SKM-1 (cell line): ENCODE data around the gene PTPRF.
"Not testable (repeated sequence)": the region's sequence is repeated elsewhere in the genome, so short reads cannot be mapped to it uniquely, and the experiment has no call there.

Experiments used
- DNase-seq: peaks from one replicate; lab custom pipeline; 2025; ENCODE audit not compliant: unreplicated experiment; lab: John Stamatoyannopoulos, UW

PTPRF gene

DNA sequence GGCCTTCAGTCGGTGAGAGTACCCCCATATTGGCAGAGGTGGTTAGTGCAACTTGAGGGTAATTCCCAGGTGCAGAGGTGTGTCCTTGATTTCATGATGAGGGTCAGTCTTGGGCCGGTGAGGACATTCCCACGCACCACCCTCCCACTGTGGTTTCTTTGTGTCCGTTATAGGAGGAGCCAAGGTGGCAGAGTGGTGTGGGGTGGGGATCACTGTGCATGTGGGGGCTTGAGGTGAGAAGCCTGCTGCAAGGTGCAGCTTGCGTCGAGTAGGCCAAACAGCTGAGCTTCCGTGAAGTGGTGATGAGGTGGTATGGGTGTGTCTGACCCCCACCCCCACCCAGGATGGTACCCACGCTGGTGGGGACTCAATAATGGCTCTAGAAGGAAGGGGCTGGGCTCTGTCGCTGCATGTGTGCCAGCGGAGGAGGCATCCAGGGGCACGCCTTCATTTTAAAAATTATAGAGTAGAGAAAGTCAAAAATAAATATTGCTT, 6.2 kb downstream of the PTPRF start:
- no peak for DNase-seq

DNA sequence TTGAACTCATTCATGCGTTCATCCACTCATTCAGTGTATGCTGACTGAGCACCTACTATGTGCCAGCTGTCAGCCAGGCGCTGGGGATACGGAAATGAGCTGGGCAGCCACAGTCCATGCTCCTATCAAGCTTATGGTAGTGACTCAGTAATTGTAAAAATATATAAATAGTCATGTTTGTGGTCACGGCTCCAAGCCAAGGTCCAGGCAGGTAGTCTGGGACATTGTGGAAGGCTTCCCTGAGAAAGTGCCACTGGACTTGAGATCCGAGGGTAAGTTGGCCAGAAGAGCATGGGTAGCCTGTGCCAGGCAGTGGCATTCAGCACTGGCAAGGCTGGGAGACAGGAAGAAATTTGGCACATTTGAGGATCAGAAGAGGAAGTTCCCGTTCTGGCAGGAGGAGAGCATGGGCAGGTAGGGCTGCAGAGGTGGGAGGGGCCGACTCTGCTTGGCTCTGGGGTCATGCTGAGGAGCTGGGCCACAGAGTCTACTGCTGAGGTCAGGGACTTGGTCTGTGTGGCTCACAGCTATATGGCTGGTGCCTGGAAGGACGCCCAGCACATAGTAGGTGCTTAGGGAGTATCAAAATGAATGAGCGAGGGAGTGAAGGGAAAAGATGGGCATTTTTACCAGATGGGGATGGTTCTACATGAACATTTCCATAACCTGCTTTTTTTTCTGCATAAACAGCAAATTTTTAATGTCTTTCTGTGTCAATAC, 6.9 kb downstream of the PTPRF start:
- no peak for DNase-seq

DNA sequence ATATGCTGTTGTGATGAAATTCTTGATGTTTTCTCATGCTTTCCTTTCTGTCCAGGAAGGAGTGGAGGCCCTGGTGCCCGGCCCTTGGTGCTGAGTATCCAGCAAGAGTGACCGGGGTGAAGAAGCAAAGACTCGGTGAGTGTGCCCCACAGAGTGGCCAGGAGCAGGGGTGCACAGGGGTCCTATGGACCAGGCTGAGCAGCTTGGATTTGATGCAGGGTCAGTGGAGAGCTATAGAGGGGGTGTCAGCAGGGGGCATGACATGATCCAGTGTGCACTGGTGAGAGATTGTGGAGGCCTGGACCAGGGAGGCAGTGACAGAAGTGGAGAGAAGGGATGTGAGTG, 7.4 kb downstream of the PTPRF start:
- DNase-seq = no peak

DNA sequence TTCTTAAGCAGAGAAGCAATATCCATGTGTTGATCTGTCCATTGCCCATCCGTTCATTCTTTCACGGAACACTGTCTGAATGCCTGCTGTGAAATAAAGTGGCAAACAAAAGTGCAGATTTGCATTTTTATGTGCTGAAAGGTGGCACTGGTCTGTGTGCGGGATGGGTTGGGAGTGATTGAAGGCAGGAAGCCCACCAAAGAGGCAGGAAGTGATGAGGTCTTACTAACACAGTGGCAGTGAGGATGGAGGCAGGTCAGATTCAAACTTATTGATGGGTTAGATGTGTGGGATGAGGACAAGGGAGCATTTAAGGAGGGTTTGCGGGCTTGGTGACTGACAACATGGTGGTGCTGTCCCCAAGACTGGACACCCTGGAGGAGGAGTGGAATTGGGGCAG, 8.3 kb downstream of the PTPRF start:
- DNase-seq = no peak

DNA sequence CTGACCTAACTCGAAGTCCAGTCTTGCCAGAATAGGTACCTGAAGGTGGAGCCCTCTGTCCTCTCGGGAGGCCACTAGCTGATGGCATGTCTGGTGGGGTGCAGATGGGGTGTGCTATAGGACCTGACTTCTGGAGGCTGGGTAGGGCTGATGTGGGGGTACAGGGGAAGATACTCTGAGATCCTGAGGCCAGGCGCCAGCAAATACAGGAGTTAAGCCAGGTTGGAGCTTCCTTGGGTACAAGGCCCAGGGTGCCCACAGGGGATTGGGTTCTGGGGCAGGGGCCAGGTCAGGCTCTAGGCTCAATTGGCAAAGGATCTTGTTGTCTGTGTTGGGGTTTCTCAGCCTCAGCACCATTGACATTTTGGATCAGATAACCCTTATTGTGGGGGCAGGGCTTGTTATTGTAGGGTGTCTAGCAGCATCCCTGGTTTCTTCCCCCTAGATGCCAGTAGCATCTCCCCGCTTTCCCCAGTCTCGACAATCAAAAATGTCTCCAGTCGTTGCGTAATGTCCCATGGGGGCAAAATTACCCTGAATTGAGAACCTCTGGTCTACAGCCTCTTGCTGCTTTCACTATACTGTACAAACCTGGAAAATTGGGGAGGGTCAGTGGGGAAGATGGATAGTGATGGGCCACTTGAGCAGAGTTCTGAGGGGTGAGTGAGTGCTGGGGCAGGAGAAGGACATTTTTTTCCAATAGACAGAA, 9.2 kb downstream of the PTPRF start:
- no peak for DNase-seq

DNA sequence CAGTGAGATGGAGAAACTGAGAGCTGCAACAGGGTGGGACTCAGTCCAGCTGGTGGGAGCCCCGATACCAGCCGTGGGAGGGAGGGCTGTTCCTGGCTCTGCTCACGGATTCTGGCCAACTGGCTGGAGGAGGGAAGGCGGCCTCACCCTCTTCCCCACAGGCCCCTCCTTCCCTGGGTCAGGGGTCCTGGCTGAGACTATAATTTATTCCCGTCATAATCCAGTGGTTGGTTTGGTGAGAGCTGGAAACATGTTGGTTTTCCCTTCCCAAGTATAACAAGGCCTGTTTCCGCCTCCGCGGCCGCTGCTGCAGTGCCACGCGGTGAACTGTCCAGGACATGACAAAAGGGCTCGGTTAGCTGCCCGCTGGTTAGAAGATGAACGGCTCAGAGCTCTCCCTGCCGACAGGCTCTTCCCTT, 10.0 kb downstream of the PTPRF start:
- no peak for DNase-seq

DNA sequence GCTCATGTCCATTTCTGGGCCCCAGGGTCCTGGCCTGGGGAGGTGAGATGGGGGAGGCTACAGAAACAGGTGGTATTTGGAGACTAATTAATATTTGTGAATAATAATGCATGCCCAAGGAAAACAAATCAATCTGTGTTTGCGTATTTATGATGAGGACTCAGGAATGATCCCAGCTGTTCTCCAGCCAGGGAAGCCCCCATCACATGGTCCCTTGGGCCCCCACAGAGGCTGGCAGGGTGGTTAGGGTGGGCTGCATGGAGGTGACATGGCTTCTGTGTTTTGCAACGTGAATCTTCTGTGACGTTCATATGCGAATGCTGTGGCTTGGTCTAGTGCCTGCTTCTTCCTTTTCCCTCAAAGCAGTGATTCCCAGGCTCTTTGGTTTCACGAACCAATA, 10.5 kb downstream of the PTPRF start:
- no peak for DNase-seq

DNA sequence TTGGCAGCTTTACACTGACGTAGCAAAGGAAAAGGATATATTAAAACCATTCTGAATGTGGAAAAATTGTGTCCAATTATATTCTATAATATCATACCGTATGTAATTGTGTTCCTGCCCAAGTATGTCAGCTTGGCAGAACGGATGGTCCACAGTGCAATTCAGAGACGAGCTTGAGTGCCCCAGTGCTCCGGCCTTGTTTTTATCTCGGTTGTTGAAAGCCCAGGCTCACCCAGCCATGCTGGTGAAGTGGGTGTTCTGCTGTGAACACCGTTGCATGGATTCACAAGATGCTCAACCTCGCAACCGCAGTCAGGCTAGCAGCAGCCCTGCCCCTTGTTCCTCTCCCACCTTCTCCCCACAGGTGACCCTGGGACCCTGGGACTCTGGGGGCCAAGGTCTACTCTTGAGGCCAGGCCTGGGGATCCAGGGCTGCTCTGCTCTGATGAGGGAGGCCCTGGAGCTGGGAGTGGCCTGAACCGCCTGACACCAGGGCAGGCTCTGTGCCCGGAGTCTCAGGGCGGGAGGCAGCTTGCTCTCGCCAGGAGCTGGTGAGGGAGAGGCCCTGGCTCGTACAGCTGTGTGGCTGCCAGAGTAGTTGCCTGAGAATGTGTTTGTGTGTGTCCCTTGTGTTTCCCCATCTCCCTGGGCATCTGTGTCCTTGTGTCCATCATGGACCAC, 11.2 kb downstream of the PTPRF start:
- no peak for DNase-seq

DNA sequence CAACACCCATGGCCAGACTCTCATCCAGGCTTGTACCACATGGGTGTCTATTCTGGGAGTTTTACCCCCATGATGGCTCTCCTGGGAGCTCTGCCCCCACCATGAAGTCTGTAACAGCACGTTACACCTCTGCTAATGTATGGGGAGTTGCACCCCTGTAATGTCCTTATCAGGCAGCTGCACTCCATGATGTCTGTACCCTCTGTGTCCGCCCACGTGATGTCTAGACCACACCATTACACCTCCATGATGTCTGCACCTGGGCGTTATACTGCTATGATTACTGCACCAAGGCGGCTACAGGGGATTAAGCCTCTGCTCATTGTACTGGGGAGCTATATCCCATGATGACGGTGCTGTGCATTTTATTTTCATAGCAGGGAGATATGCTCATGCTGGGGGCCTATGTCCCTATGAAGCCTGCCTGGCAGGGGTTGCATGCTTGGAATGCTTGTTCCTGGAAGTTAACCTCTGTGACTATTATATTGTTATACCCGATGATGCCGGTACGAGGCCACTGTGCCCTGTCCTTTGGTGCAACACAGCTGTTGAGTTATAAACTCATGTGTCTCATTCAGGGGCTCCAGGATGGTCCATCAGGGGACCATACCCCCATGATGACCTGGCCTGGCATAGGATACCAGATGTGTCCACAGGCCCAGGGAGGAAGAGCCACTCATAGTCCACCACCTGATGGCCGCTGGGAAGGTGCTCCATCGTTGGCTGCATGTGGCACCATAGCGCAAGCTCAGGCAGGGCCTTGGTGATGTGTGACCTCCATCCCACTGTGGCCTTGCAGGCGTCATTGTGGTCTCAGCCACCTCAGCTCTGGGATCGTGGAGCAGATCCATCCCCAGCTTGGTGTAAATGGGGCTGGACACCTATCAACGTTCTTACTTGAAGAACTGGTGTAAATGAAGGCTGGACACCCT, 12.1 kb downstream of the PTPRF start:
- no peak for DNase-seq

DNA sequence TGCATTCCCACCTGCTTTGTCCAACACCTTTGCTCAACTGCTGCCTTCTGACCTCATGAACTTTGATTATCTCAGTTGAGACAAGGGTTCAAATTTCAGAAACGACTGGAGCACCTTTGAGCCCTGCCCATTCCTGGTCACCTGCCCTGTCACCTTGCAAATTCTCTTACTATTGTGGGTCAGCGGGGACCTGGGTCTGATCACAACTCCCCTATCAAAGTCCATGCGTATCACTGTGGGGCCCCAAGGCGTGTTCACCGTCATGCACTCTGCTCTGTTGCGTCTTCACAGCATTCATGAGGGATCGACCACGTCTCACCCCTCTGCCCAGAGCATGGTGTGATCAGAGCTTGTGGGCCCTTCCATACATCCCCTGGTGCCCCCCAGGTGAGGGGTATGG, 12.9 kb downstream of the PTPRF start:
- DNase-seq = no peak

DNA sequence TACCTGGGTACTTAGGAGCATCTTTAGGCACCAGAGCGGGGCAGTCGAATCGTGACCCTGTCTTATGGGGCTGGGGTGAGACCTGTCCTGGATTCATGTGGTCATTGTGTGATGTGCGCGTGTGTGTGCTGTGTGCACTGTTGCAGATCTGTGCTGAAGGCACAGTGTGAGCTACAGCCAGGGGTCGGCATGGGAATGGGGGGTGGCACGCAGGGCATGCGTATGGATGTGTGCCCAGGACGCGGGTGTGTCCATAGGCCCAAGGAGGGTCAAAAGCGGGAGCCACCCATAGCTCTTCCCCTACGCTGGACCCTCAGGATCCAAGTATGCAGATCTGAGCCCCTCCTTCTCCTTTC, 14.6 kb downstream of the PTPRF start:
- no peak for DNase-seq

DNA sequence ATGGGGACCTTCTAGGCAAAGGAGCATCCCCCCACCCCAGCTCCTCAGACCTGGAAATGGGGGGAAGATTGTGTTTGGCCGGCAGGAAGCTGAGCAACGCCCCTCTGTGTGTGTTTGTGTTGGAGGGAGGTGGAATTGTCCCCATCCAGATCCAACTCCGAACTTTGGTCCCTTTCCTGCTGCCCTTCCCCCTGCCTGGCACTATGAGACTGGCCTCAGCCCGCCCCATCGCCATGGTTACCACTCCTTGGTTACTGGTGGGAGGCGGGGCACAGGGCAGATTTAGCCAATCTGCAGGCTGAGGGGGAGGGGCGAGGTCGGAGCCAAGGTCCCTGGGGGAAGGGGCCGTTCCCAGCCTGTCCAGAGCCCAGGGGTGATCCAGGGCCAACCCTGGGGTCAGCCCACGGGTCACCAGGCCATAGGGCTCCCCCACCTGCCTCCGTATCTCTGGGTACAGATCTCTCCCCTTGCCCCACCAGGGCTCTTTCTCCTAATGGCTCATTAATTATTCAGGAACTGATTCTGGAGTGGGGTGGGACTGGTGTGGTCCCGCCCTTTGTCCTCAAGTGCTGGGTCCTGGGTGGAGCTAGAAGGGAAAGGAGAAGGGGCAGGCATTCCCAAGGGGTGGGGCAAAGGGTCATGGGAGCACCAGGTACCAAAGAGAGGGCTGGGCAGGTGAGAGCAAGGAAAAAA, 15.2 kb downstream of the PTPRF start:
- DNase-seq = no peak

DNA sequence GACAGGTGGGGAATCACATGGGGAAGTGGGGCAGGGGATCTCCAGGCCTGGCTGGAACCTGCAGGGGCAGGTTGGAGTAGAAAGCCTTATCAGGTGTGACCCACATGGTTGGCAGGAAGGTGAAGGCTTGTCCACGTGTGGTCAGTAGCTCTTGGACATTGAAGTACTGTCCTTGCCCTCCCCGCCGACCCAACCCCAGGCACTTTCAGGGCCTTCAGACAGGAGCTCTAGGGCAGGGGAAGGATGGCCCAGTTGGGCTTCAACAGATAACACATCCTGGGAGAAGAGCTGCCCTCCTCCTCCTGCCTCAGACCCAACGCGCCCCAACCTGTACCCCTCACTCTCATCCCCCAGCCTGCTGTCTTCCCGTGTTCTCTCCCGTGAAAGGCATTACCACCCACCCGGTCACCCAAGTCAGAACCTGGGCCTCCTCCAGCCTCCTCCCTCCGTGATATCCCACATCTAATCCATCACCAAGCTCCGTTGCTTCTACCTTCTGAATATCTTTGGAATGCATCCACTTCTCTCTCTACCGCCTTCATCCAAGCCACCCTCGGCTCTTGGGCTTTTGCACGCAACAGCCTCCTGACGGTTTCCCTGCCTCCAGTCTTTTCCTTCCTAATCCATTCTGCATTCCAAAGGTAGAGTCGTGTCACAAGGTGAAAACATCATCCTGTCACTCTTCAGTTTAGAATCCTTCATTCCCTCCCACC, 15.9 kb downstream of the PTPRF start:
- DNase-seq = no peak

DNA sequence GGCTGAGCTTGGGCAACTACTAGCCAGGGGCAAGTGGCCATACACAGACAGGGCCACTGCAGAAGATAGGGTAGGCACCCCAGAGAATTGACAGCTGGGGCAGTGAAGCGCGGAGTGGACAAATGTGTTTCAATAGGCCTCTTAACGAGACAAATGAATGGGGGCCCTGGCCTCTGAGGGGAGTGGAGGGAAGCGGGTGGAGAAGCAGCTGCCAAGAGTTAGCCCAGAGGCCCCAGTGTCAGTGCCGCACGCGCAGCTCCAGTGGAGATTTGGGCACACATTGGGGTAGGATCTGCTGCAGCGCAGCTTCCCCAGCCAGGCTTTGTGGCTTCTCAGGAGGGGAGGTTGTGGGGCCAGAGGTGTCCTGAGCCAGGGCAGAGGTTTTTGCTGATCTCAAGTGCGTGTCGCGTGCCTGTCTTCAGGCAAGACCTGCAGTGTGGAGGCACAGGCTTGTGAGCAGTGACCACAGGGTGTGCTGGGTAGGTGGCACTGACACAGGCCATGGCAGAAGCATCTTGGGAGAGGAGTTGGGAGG, 16.9 kb downstream of the PTPRF start:
- DNase-seq = no peak

DNA sequence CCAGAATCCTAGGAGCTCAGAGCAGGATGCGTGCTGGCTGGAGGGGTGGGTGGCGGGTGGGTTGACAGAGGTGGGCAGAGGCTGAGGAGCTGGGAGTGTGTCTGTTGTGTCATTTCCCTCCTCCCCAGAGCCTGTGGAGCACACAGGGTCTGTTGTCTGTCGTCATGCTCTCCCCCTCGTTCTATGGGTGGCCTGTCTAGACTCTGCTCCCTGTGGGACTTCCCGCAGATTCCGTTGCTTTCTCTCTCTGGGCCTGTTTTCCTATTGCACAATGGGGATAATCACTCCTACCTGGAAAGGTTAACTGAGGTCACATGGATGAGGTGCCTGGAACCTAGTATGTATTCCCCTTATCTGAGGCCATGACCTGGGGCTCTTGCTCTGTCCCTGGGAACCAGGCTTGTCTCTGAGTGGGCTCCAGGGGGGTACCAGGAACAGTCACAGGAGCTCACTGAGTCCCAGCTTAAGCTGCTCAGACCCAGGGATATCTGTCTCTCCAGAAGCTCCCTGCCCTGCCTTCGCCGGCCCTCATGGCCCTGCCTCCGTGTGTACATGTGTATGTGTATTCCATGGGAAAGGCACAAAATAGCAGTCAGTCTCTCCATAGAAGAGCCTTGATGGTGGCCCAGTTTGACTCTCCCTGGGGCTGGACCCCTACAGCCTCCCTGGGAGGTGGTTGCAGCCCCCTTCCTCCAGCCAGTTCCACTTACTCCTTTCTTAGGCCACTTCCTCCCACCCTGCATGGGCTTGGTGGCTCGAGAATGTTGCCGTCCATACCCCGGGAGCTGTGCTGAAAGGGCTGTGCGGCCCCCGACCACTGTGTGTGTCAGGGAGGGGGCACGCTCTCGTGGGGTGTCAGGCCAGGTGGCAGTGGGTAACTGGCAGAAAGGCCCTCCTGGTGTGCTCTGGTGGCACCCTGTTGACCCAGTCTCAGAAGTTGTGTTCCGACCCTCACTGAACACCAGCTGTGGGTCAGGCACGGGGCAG, 17.9 kb downstream of the PTPRF start:
- no peak for DNase-seq

DNA sequence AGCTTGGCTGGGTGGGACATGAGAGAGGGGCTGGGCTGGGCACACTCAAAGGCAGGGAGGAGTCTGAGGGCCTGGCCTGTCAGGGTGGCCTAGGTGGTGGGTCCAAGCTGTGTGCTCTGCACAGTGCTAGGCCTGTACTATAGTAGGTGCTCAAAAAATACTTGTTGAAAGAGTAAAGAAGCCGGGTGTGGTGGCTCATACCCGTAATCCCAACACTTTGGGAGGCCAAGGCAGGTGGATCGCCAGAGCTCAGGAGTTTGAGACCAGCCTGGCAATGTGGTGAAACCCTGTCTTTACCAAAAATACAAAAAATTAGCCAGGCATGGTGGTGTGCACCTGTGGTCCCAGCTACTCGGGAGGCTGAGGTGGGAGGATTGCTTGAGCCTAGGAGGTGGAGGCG, 18.7 kb downstream of the PTPRF start:
- DNase-seq = not testable (repeated sequence)

DNA sequence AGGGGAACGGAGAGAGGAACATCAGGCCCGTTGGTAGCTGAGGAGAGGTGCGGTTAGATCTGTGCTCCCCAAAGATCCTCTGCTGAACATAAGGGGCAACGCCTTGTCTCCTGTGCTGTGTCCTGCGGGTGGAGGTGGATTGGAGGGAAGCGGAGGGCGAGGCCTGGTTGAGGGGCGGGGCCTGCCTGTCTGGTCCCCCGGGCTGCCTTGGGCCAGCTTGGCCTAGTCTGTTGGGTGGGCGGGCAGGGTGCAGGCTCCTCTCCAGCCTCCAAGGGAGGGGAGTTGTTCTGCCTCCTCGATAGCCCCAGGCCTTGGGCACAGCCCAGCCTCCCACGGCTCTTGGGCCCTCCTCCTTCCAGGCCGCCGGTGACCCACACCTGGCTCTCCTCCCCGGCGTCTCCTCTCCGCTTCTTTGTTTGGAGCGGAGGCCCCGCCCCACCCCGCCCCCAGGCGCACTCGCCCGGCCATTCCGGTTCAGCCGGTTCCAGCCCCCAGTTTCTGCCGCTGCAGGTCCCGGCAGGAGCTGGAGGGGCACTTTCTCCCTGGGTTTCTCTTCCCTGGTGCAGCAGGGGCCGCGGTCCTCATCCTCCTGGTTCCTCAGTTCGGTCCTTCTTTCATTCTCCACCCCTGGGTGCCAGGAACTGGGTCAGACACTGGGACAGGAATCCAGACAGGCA, 19.4 kb downstream of the PTPRF start:
- no peak for DNase-seq
